ENCODE measurements around the gene ANTXR2.

DNA sequence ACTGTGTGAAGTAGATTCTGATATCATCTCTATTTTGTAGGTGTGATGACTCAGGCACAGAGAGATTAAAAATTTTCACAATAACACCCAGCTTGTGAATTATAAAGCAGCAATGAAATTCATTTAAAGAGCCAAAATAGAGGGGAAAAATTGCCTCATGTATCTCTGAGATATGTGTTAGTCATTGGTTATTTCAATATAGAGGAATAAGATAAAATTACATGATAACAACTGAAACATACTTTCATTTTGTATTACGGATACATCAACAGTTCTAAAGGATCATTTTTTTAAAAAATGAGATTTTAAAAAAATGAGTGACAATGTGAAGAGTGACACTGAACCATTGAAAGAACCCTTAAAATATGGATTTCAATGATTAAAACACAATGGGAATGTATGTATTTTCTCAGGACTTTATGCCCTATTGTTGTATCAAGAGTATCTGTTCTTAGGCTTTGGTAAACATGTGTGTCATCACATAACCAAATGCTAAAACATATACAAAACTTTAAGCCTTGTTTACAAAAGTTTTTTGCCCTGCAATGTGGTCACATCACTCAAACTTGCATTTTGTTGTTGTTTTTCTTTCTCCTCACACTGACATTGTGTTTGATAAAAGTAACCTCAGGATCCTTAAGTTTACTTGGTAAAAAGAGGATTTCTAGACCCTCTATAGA is 221.3 kb downstream of the ANTXR2 start:
- TF ChIP-seq CTCF (IDR thresholded peaks at IDR 0.05; ENCODE audit: control extremely low read depth in 1 of 3, insufficient read depth in 1 of 3, low read depth in 1 of 3, low read length in 3 of 3) (no peak), JUN (IDR thresholded peaks at IDR 0.05; ENCODE audit: low read depth, low read length) (no peak), JUND (IDR thresholded peaks at IDR 0.05; ENCODE audit: low read length) (no peak), RBBP5 (IDR thresholded peaks at IDR 0.05; ENCODE audit: borderline replicate concordance, low read depth, low read length) (no peak), SP1 (IDR thresholded peaks at IDR 0.05; ENCODE audit: low read depth, low read length) (no peak), BACH1 (IDR thresholded peaks at IDR 0.05; ENCODE audit: low read length) (no peak), POLR2AphosphoS5 (IDR thresholded peaks at IDR 0.05; ENCODE audit: low read depth, low read length) (no peak), POLR2A (IDR thresholded peaks at IDR 0.05; ENCODE audit: control extremely low read depth in 1 of 2, low read depth in 2 of 2, low read length in 2 of 2) (no peak), CHD2 (IDR thresholded peaks at IDR 0.05; ENCODE audit: low read length) (no peak), E2F6 (IDR thresholded peaks at IDR 0.05) (no peak)
- TF ChIP-seq, protein P1, sequence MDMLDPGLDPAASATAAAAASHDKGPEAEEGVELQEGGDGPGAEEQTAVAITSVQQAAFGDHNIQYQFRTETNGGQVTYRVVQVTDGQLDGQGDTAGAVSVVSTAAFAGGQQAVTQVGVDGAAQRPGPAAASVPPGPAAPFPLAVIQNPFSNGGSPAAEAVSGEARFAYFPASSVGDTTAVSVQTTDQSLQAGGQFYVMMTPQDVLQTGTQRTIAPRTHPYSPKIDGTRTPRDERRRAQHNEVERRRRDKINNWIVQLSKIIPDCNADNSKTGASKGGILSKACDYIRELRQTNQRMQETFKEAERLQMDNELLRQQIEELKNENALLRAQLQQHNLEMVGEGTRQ (IDR thresholded peaks at IDR 0.05; ENCODE audit: low read length), result no peak

Measured in H1 (cell line).